ENCODE measurements around the gene GLIPR1.
"Not testable (repeated sequence)": the region's sequence is repeated elsewhere in the genome, so short reads cannot be mapped to it uniquely, and the experiment has no call there.

Gene GLIPR1

DNA sequence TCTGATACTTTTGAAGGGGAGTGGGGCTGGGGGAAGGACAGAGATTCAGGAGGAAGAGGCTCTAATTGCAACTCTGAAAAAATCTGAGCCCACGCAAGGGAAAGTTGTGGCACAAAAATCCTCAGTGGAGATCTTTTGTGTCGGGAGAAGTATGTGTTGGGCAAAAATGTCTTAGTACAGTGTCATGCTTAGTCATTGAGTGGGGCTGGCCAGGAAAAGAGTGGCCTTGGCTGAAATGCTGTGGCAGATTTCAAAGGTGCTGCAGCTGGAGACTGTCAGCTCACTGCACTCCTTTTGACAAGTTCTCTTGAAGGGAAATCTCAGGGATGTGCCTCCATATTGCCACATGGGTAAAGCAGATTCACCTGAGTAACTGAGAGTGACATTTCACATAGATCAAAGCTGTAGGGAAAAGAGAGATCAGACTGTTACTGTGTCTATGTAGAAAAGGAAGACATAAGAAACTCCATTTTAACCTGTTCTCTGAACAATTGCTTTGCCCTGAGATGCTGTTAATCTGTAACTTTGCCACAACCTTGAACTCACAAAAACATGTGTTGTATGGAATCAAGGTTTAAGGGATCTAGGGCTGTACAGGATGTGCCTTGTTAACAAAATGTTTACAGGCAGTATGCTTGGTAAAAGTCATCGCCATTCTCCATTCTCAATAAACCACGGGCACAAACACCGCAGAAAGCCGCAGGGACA is 36.0 kb upstream of the GLIPR1 start:
- no peaks in the 10 kb centered on the region for H4K20me1 ChIP-seq (ENCODE audit: insufficient read depth, low read length)
- no peaks in the 10 kb centered on the region for H3K9me3 ChIP-seq (ENCODE audit: insufficient read depth, low read length)
- no peaks in the 10 kb centered on the region for H3K79me2 ChIP-seq (ENCODE audit: low read length)
- no peak for TF ChIP-seq EZH2phosphoT487 (IDR thresholded peaks at IDR 0.05; ENCODE audit: low read depth)
- TF ChIP-seq, protein P1, sequence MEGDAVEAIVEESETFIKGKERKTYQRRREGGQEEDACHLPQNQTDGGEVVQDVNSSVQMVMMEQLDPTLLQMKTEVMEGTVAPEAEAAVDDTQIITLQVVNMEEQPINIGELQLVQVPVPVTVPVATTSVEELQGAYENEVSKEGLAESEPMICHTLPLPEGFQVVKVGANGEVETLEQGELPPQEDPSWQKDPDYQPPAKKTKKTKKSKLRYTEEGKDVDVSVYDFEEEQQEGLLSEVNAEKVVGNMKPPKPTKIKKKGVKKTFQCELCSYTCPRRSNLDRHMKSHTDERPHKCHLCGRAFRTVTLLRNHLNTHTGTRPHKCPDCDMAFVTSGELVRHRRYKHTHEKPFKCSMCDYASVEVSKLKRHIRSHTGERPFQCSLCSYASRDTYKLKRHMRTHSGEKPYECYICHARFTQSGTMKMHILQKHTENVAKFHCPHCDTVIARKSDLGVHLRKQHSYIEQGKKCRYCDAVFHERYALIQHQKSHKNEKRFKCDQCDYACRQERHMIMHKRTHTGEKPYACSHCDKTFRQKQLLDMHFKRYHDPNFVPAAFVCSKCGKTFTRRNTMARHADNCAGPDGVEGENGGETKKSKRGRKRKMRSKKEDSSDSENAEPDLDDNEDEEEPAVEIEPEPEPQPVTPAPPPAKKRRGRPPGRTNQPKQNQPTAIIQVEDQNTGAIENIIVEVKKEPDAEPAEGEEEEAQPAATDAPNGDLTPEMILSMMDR (IDR thresholded peaks at IDR 0.05; ENCODE audit: low read depth, low read length): no peak
- no peak overlapping the region for H3K9ac ChIP-seq (ENCODE audit: low read length)
- no peaks in the 10 kb centered on the region for H3K27me3 ChIP-seq (ENCODE audit: low read depth, low read length)
- H2AFZ ChIP-seq (ENCODE audit: low read depth, low read length): no peak overlapping the region
- no peak overlapping the region for H3K27ac ChIP-seq (ENCODE audit: low read length)
- H3K4me1 ChIP-seq (ENCODE audit: low read length): no peaks in the 10 kb centered on the region
- no peak overlapping the region for H3K4me2 ChIP-seq (ENCODE audit: low read length)
- H3K4me3 ChIP-seq (ENCODE audit: low read length): no peak overlapping the region
- H3K36me3 ChIP-seq (replicated peaks; ENCODE audit: low read depth, low read length): no peaks in the 10 kb centered on the region

DNA sequence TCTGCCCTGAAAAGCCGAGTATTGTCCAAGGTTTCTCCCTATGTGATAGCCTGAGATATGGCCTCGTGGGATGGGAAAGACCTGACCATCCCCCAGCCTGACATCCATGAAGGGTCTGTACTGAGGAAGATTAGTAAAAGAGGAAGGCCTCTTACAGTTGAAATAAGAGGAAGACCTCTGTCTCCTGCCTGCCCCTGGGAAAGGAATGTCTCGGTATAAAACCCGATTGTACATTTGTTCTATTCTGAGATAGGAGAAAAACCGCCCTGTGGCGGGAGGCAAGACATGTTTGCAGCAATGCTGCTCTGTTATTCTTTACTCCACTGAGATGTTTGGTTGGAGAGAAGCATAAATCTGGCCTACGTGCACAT is 35.4 kb upstream of the GLIPR1 start:
- not testable (repeated sequence) for H3K27ac ChIP-seq (ENCODE audit: low read length); H3K4me1 ChIP-seq (ENCODE audit: low read length); H3K9me3 ChIP-seq (ENCODE audit: insufficient read depth, low read length); H3K9ac ChIP-seq (ENCODE audit: low read length); H2AFZ ChIP-seq (ENCODE audit: low read depth, low read length); H3K4me3 ChIP-seq (ENCODE audit: low read length); H3K4me2 ChIP-seq (ENCODE audit: low read length); H4K20me1 ChIP-seq (ENCODE audit: insufficient read depth, low read length); H3K27me3 ChIP-seq (ENCODE audit: low read depth, low read length); H3K36me3 ChIP-seq (replicated peaks; ENCODE audit: low read depth, low read length); H3K79me2 ChIP-seq (ENCODE audit: low read length)

DNA sequence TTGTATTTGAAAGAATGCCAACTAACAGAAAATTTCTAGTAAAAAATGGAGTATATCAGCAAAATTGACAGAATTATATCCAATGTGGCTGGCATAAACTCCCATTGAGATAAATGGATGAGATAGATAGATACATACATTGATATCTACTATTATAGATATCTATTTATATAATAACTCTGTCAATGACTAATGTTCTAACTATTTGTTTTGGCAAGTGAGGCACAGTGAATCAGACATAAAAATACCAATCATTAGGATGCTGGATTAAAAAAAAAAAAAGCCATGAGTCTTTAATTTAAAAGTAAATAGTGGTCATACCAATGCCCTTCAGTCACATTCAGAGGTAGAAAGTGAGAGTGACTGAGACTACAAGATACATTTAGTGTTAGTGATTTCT is 33.7 kb upstream of the GLIPR1 start:
- H2AFZ ChIP-seq (ENCODE audit: low read depth, low read length): no peak overlapping the region
- TF ChIP-seq, protein P1 (IDR thresholded peaks at IDR 0.05; ENCODE audit: low read depth, low read length): no peak
- no peak for TF ChIP-seq EZH2phosphoT487 (IDR thresholded peaks at IDR 0.05; ENCODE audit: low read depth)
- H3K36me3 ChIP-seq (replicated peaks; ENCODE audit: low read depth, low read length): no peaks in the 10 kb centered on the region
- H3K4me2 ChIP-seq (ENCODE audit: low read length): no peak overlapping the region
- no peak overlapping the region for H3K27ac ChIP-seq (ENCODE audit: low read length)
- H3K79me2 ChIP-seq (ENCODE audit: low read length): no peaks in the 10 kb centered on the region
- no peaks in the 10 kb centered on the region for H3K27me3 ChIP-seq (ENCODE audit: low read depth, low read length)
- no peak overlapping the region for H3K9ac ChIP-seq (ENCODE audit: low read length)
- H3K4me1 ChIP-seq (ENCODE audit: low read length): no peaks in the 10 kb centered on the region
- no peaks in the 10 kb centered on the region for H4K20me1 ChIP-seq (ENCODE audit: insufficient read depth, low read length)
- H3K4me3 ChIP-seq (ENCODE audit: low read length): no peak overlapping the region
- no peaks in the 10 kb centered on the region for H3K9me3 ChIP-seq (ENCODE audit: insufficient read depth, low read length)

DNA sequence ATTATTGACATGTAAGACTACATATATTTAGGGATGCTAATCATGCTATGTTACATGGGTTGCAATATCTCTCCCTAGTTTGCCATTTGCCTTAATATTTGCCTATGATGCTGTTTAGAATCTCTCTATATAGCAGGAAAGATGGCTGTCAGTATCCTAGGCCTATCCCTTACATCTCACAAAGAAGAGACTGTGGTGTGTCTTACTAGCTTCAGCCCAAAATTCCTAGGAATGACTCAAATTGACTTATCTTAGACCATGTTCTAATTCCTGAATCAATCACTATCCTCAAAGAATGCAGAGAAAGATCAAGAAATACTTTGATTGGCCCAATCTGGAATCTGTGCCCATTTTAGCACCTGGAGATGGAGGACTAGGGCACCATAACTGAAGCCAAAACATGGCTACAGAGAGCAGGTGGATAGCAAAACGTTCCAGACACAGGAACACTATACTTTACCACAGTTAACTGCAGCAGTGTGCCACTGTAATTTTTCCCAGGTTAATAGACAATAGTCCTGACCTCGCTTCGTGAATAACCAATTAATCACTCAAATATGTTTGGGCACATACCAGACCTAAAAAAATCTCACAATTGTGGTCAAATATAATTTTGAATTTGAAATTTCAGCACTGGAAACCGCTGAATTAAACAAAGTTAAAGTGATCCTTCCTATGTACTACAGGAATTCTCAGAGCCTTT is 32.7 kb upstream of the GLIPR1 start:
- Histone ChIP-seq H3K9me3 (ENCODE audit: insufficient read depth, low read length) (no peaks in the 10 kb centered on the region), H3K4me3 (ENCODE audit: low read length) (no peak overlapping the region), H3K4me1 (ENCODE audit: low read length) (no peaks in the 10 kb centered on the region), H3K4me2 (ENCODE audit: low read length) (no peak overlapping the region), H3K79me2 (ENCODE audit: low read length) (no peaks in the 10 kb centered on the region), H3K9ac (ENCODE audit: low read length) (no peak overlapping the region), H3K27me3 (ENCODE audit: low read depth, low read length) (no peaks in the 10 kb centered on the region), H2AFZ (ENCODE audit: low read depth, low read length) (no peak overlapping the region), H3K36me3 (replicated peaks; ENCODE audit: low read depth, low read length) (no peaks in the 10 kb centered on the region), H3K27ac (ENCODE audit: low read length) (no peak overlapping the region), H4K20me1 (ENCODE audit: insufficient read depth, low read length) (no peaks in the 10 kb centered on the region)
- TF ChIP-seq, protein P1 (IDR thresholded peaks at IDR 0.05; ENCODE audit: low read depth, low read length): no peak
- no peak for TF ChIP-seq EZH2phosphoT487 (IDR thresholded peaks at IDR 0.05; ENCODE audit: low read depth)
